ENCODE data around the gene SFSWAP.

SFSWAP gene

DNA sequence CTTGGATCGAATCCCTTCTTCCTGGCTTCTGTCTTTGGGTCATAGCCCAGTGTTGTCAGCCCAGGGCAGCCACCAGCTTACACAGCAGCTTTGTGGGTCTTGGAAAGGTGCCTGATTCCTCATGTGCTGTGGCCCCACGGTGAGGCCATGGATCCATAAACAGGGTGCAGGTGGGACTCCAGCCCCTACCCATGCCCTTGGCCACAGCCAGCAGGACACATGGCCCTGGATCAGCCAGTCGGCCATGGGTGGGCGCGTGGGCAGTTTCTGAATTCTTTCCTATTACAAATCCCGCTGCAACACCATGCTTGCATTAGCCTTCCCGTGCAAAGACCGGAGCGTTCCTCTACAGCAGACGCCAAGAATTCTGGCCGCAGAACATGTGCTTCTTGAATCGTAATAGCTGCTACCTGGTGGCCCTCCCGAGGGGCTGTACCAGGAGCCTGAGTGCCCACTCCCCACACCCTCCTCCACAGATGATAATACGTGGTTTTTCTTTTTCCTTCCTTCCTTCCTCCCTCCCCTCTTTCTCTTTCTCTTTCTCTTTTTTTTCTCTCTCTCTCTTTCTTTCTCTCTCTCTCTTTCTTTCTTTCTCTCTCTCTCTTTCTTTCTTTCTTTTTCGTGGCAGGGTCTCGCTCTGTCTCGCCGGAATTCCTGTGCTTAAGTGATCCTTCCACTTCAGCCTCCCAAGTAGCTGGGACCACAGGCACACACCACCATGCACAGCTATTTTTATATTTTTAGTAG lies 114.4 kb downstream of the SFSWAP start:
- FAIRE-seq, result no peak

GRCh38 chr12:131826097-131826928 lies 115.4 kb downstream of the SFSWAP start:
- FAIRE-seq, result no peak

DNA sequence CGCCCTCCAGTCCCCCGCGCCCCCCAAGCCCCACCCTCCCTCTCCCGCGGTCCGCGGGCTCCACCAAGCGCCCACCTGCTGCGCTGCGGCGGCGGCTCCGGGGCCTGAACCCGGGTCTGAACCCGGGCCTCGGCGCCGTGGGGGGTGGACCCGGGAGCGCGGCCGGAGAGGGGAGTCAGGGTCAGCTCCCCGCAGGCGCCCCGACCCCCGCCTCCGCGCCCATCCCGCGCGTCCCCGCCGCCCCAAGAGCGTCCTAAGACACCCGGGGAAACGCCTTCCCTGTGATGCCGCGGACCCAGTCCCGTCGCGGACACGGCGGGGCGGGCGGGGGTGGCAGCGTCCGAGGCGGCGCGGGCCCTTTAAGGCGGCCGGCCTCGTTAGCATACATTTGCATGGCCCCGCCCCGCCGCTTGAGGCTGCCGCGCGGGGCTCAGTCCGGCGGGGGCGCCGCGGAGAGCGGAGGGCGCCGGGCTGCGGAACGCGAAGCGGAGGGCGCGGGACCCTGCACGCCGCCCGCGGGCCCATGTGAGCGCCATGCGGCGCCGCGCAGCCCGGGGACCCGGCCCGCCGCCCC lies 117.2 kb downstream of the SFSWAP start, which contains the start of gene MMP17:
TSS of gene MMP17 (plus strand) at position 433 of the 574 bp plus-strand sequence. CDS start at position 535, 102 bp downstream.
- no peak for FAIRE-seq

DNA sequence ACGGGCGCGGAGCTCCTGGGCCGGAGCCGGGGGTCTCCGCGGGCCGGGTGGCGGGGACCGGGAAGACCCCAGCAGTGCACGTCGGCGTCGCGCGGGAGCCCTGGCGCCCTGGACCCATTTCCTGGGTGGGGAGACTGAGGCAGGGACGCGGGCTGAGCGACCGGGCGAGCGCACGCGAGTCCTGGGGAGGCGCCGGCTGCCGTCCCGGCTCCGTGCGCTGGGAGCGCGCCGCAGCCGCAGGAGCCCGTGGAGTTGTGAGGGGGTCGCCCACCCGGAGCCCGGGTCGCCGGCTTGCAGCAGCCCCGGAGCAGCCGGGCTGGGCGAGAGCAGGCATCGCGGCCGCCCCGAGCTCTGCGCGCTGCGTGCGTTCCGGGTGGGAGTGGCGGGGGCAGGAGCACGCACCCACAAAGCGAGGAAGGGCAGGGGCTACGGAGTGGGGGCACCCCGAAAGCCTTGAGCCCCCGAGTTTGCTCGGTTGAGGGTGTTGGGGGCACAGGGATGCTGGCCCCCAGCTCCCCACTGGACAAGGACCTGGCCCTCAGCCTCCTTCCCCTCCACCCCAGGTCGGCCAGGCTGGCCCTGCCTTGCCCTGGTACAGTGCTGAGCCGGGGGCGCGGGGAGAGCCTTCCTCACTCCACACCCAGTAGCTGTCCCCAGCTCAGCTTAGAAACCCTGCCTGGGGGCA lies 117.9 kb downstream of the SFSWAP start:
- no peak for FAIRE-seq

GRCh38 chr12:131829356-131829747 lies 118.5 kb downstream of the SFSWAP start:
- FAIRE-seq, result no peak

DNA sequence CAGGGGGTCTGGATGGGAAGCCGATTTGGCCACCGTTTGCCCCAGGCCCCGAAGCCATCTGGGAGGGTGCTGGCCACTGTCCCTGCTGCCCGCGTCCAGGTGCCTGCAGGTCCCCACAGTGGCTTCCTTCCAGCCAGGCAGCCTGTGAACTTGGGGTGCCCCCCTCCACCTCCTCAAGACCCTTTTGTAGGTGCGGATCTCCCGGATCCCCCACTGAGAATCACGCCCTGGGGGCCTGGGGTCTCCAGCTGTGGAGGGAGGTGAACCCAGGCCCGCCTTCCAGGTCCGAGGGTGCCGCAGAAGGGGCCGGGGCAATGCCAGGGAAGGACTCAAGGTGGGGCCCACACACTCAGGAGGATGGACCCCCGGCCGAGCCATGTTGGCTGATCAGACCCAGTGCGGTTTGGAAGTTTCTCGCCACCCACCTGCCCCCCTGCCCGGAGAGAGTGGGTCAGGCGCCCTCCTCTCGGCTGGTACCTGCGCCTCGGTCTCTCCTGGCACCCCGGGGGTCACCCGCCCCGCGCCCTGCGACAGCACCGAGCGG lies 119.0 kb downstream of the SFSWAP start:
- no peak for FAIRE-seq

GRCh38 chr12:131830335-131830913 lies 119.5 kb downstream of the SFSWAP start:
- no peak for FAIRE-seq

DNA sequence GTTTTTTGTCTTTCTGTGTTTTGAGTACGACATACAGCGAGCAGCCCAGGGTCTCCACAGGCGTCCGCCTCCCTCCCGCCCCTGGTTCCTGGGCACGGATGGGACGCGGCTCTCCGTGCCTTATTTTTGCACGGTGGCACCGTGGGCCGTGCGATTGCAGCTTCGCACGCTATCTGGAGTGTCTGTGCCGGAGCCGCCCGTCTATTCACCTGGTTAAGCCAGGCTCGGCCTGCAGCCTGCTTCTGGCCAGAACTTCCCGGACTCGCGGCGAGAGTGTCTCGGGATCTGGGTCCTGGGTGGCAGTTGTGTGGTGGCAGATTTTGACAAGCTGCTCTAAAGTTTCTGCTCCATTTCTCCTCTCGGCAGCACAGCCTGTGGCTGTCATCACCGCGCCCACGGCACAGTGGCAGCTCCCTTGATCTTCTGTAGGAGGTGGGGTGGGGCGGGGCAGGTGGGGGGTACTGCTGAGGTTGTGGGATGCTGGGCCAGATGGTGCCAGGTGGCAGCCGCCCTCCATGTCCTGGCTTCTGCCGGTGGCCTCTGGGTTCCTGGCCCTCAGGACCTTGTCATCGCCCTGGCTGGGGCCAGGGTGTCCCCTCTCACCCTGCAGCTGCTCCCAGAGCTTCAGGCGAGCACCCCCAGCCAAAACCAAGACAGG lies 120.2 kb downstream of the SFSWAP start:
- no peak for FAIRE-seq

- FAIRE-seq, result no peak
Measured at GRCh38 chr12:131831635-131832041, 120.7 kb downstream of the SFSWAP start.

GRCh38 chr12:131832321-131833231 lies 121.7 kb downstream of the SFSWAP start:
- no peak for FAIRE-seq

GRCh38 chr12:131833288-131833895 lies 122.5 kb downstream of the SFSWAP start:
- FAIRE-seq, result no peak

DNA sequence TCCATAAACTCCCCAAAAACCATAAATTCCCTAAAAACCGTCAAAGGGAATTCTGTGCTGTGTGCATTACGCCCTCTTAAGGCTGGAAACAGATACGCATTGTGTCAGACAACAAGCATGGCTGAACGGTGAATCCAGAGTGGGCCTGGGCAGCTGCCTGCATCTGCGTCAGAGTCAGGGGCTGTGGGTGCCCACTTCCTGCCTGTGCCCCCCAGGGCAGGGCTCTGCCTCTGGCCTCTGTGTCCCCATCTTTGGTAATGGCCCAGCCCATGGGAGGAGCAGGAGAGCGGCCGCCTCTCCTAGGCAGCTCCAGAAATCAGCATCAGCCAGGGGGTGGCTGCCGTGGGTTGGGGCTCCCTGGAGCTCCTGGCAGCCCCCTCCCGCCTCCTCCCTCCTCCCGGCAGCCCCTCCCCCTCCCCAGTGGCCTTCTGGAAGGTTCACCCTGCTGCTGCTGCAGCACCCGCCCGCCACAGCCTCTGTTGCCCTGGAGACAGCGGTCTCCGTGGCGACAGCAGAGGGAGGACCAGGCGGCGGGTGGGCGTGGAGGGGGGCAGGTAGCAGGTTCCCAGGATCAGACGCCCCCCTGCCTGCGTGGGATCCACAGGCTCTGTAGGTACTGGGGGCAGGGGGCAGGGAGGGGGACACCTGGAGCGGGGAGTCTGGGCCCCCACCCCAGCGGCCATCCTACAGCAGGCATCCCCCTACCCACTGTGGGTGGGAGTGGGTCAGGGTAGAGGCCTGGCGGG lies 123.2 kb downstream of the SFSWAP start:
- FAIRE-seq, result no peak

- FAIRE-seq, result no peak
Measured at GRCh38 chr12:131834798-131835615, 124.1 kb downstream of the SFSWAP start.

DNA sequence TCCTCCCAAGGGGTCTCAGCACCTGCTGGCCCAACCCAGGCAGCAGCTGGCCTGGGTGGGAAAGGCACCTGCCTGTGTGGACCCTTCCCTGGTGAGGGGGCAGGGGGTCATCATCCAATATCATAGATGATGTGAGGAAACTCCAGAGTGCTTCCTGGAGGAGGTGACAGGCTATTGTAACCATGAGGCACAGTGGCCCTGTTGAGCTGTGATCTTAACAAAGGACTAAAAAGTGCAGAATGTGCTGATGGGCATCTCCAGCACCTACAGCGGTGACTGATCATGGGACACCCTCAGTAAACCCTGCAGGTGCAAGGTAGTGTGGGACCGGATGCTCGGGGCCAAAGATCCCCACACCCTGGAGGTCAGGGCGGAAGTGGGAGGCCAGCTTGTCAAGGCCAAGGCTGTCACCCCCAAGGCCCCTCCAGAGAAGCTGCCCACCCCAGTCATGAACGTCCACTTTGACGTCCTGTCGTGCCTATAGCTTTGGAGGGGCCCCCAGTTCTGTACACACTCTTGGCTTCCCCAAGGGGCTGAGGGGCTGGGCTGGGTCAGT lies 124.8 kb downstream of the SFSWAP start:
- FAIRE-seq, result no peak

- FAIRE-seq, result no peak
Measured at GRCh38 chr12:131836193-131836592, 125.3 kb downstream of the SFSWAP start.

- no peak for FAIRE-seq
Measured at GRCh38 chr12:131836714-131837397, 126.0 kb downstream of the SFSWAP start.

- FAIRE-seq, result no peak
Measured at GRCh38 chr12:131840643-131841416, 129.9 kb downstream of the SFSWAP start.

Data from A204.1 (cell line).